CD14-positive monocyte (primary cell): ENCODE data around the gene INPP5A. TPM values are rescaled to one million over a fixed set of nuclear protein-coding genes. Genes with fewer than 3 reads are reported as not detected.
A peak's percentile ranks its signal among the peaks of the same experiment; 100 is the strongest.

Source experiments
- DNase-seq, 3 donors: peaks; one replicate each; pipeline ENCODE4 v3.0.0-alpha.2; 2011 to 2022
- H2AFZ ChIP-seq: 2 replicates; pipeline ENCODE4 v1.6.0; 2012; ENCODE audit warnings: mild to moderate bottlenecking, low read depth, low read length, inconsistent platforms; ENCODE audit not compliant: insufficient read depth, poor library complexity, severe bottlenecking
- H3K27ac ChIP-seq, 2 donors: 1 replicate in 1 of 2; 2 replicates in 1 of 2; pipeline ENCODE4 v1.5.1; 2012 to 2013; ENCODE audit warnings: low read length in 2 of 2, control low read depth in 1 of 2, inconsistent platforms in 1 of 2, low read depth in 1 of 2, mild to moderate bottlenecking in 1 of 2
- H3K27me3 ChIP-seq, 2 donors: one replicate each; pipeline versions ENCODE4 v1.6.0 to v1.6.1; 2011 to 2013; ENCODE audit warnings: low read length in 2 of 2; ENCODE audit not compliant: control insufficient read depth in 2 of 2, insufficient read depth in 2 of 2
- H3K36me3 ChIP-seq, 2 donors: replicated peaks in 1 of 2; 1 replicate in 1 of 2; 2 replicates in 1 of 2; pipeline versions ENCODE4 v1.5.1 to v1.6.1; 2012 to 2013; ENCODE audit warnings: low read length in 2 of 2, control low read depth in 1 of 2, inconsistent platforms in 1 of 2, mild to moderate bottlenecking in 1 of 2; ENCODE audit not compliant: insufficient read depth in 2 of 2, control insufficient read depth in 1 of 2
- H3K4me1 ChIP-seq, 2 donors: 1 replicate in 1 of 2; 2 replicates in 1 of 2; pipeline versions ENCODE4 v1.5.1 to v1.6.1; 2012 to 2013; ENCODE audit warnings: low read length in 2 of 2, control low read depth in 1 of 2, inconsistent platforms in 1 of 2, mild to moderate bottlenecking in 1 of 2, moderate library complexity in 1 of 2; ENCODE audit not compliant: insufficient read depth in 2 of 2, control insufficient read depth in 1 of 2
- H3K4me2 ChIP-seq: replicated peaks from 2 replicates; pipeline ENCODE3; 2012; ENCODE audit warnings: low read length, moderate library complexity, mild to moderate bottlenecking; ENCODE audit not compliant: poor library complexity, severe bottlenecking; ENCODE audit errors: extremely low read depth
- H3K4me3 ChIP-seq, 3 experiments: fragments of 200-600 bp in 1 of 3; sonication (generic) in 1 of 3; replicated peaks in 1 of 3; 1 replicate in 2 of 3; 2 replicates in 1 of 3; pipeline ENCODE4 v1.5.1; 2011 to 2013; ENCODE audit warnings: low read length in 3 of 3, mild to moderate bottlenecking in 3 of 3, control low read depth in 2 of 3, low read depth in 2 of 3, inconsistent platforms in 1 of 3, moderate library complexity in 1 of 3
- H3K79me2 ChIP-seq: 2 replicates; pipeline ENCODE4 v1.6.0; 2012; ENCODE audit warnings: mild to moderate bottlenecking, control low read depth, inconsistent platforms, low read length, moderate library complexity; ENCODE audit not compliant: insufficient read depth
- H3K9ac ChIP-seq: 2 replicates; pipeline ENCODE4 v1.6.0; 2017; ENCODE audit warnings: low read length, mild to moderate bottlenecking; ENCODE audit not compliant: insufficient read depth, poor library complexity, severe bottlenecking
- H3K9me3 ChIP-seq, 2 donors: replicated peaks in 1 of 2; 1 replicate in 1 of 2; 2 replicates in 1 of 2; pipeline versions ENCODE4 v1.5.1 to v1.6.1; 2012 to 2013; ENCODE audit warnings: low read length in 2 of 2, control low read depth in 1 of 2; ENCODE audit not compliant: control insufficient read depth in 1 of 2, insufficient read depth in 1 of 2
- H4K20me1 ChIP-seq: 2 replicates; pipeline ENCODE4 v1.6.0; 2012; ENCODE audit warnings: mild to moderate bottlenecking, low read length, control low read depth, moderate library complexity; ENCODE audit not compliant: insufficient read depth
- H3K27ac Mint-ChIP-seq, 7 donors: one replicate each; pipeline ENCODE4 v1.8.0; 2020; ENCODE audit warnings: mild to moderate bottlenecking in 7 of 7, mixed read lengths in 7 of 7, moderate library complexity in 6 of 7, inconsistent platforms in 2 of 7
- H3K27me3 Mint-ChIP-seq, 3 donors: one replicate each; pipeline ENCODE4 v1.8.0; 2021 to 2022; ENCODE audit warnings: low read depth in 3 of 3, mild to moderate bottlenecking in 3 of 3, mixed read lengths in 3 of 3, moderate library complexity in 3 of 3, inconsistent platforms in 1 of 3
- H3K36me3 Mint-ChIP-seq, 2 donors: one replicate each; pipeline ENCODE4 v1.8.0; 2020; ENCODE audit warnings: mixed read lengths in 2 of 2, inconsistent platforms in 1 of 2, mild to moderate bottlenecking in 1 of 2
- H3K4me1 Mint-ChIP-seq: one replicate; pipeline ENCODE4 v1.8.0; 2020; ENCODE audit warnings: mild to moderate bottlenecking, mixed read lengths
- H3K4me3 Mint-ChIP-seq, 2 donors: one replicate each; pipeline ENCODE4 v1.8.0; 2020; ENCODE audit warnings: mild to moderate bottlenecking in 2 of 2, mixed read lengths in 2 of 2, moderate library complexity in 1 of 2
- H3K9me3 Mint-ChIP-seq, 7 donors: one replicate each; pipeline ENCODE4 v1.8.0; 2020 to 2022; ENCODE audit warnings: mixed read lengths in 7 of 7, mild to moderate bottlenecking in 6 of 7, moderate library complexity in 6 of 7, inconsistent platforms in 2 of 7
- CTCF ChIP-seq: fragments of 200-600 bp; IDR thresholded peaks from one replicate; pipeline ENCODE4 v1.8.0; 2022; ENCODE audit warnings: antibody characterized with exemption, mild to moderate bottlenecking
- whole genome bisulfite sequencing: methylation state at CpG from one replicate; pipeline ENCODE4 v1.1.5; 2013; ENCODE audit warnings: missing lambda C conversion rate; ENCODE audit not compliant: insufficient coverage; 5-methylcytosine and 5-hydroxymethylcytosine counted together
- intact Hi-C, 2 donors: fragments of 100-400 bp; cut with micrococcal nuclease; formaldehyde crosslinking; loops; one replicate each; pipeline versions ENCODE4 v1.15.0 to v1.15.1; 2023
- polyA plus RNA-seq, 3 donors: library from polyadenylated mRNA; depleted of rRNA in 1 of 3; unstranded in 2 of 3; stranded (reverse) in 1 of 3; fragments of 300-500 nt in 2 of 3; fragments of >200 nt in 1 of 3; fragmentation: Illumina TruSeq in 2 of 3; gene quantifications; 1 replicate in 2 of 3; 2 replicates in 1 of 3; pipeline ENCODE4 v1.2.3, GENCODE V29; 2012 to 2021

Gene INPP5A
- polyA plus RNA-seq, 3 donors = 0.87 to 17.2 (median 2.9) TPM

DNA sequence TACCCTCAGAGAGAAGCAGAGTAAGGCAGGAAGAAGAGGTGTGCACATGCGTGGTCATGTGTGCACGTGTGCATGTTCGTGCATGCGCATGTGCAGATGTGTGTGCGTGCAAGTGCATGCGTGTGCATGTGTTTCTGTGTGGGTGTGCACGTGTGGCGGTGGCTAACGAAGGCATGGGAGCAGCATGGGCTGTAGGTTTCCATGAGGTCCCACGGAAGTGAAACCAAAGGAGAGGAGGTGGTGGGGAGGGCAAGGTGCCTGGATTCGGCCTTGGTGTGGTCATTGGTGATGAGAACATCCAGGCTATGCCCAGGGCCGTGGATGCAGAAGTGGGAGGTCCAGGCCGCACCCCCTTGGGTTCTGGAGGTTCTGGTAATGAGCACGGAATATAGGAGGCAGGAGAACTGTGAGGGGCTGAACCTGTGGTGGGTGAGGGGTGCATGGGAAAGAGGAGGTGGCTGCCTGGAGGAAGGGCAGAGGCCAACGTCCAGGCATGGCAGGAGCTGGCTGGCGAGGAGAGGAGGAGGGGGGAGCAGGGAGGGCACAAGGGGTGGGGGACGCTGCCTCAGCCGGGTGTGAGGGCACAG, 2.4 kb upstream of the INPP5A start:
- Histone ChIP-seq H4K20me1 (peaks cover 22% of the 10 kb centered on the region), H3K36me3 (no peaks in the 10 kb centered on the region), H3K79me2 (peaks cover 23% of the 10 kb centered on the region), H3K9ac (no peak overlapping the region), H3K27me3 (peaks cover 0 to 3% of the 10 kb centered on the region in 2 donors), H3K4me1 (peaks cover 28 to 38% of the 10 kb centered on the region in 2 donors), H3K27ac (no peak overlapping the region), H3K4me3 (no peak overlapping the region), H3K9me3 (peaks cover 0 to 5% of the 10 kb centered on the region in 2 donors), H2AFZ (no peak overlapping the region), H3K4me2 (no peak overlapping the region)
- Mint-ChIP-seq H3K27me3 (peaks cover 3 to 11% (median 9%) of the 10 kb centered on the region in 3 donors), H3K27ac (peak overlapping the region in 1 of 7 donors; percentile 52), H3K4me3 (peak overlapping the region in 1 of 2 donors; percentile 41), H3K9me3 (peaks cover 3 to 19% (median 10%) of the 10 kb centered on the region in 7 donors), H3K4me1 (peaks cover 34% of the 10 kb centered on the region), H3K36me3 (peaks cover 7 to 17% of the 10 kb centered on the region in 2 donors)
- TF ChIP-seq CTCF = no peak
- DNase-seq = no peak
- intact Hi-C loops = loop anchor here (5.0 to 10.0 kb wide), 9 partner anchors 37 to 230 kb away; partner anchors contain the start of genes LRRC27 (in 1 of the 2) and STK32C (in 1 of the 2)
- WGBS = 96% methylated on average over 14 of the region's 18 CpGs

DNA sequence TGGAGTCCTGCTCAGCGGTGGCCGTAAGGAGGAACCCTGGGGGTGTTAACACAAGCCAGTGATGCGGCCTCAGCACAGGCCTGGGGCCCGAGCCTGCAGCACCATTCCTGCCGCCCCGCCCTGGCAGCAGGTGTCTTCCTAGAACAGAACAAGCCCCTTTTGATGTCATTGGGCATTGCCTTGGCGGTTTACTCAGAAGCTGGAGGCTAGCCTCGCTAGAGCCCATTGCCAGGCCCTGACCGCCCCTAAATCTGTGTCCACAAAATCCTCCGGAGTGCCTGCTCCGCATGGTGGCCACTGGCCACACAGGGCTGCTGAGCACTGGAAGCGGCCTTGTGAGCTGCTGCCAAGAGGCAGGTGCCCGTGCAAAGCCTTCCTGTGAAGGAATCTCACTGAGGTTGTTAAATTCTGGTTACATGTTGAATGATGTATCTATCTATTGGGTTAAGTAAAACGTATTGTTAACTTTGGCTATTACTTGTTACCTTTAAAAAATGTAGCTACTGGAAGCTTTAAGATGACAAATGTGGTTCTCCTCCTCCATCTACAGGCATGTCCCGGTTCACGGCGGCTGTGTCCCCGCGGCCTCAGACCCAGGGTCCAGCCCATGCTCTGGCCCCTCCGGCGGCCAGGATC, 1.2 kb upstream of the INPP5A start:
- H3K79me2 ChIP-seq = peaks cover 35% of the 10 kb centered on the region
- peaks cover 39 to 50% of the 10 kb centered on the region in 2 donors for H3K4me1 ChIP-seq
- Mint-ChIP-seq H3K27ac (peak overlapping the region in 2 of 7 donors; percentile 30 to 46), H3K27me3 (peaks cover 3 to 10% (median 8%) of the 10 kb centered on the region in 3 donors), H3K4me3 (peak overlapping the region; percentile 62 to 72), H3K36me3 (peaks cover 10 to 29% of the 10 kb centered on the region in 2 donors), H3K4me1 (peaks cover 47% of the 10 kb centered on the region), H3K9me3 (peaks cover 0 to 11% (median 3%) of the 10 kb centered on the region in 7 donors)
- no peak for TF ChIP-seq CTCF
- DNase-seq = no peak
- H4K20me1 ChIP-seq = peaks cover 34% of the 10 kb centered on the region
- H3K4me2 ChIP-seq = peak overlapping the region; percentile 79
- peak overlapping the region in 1 of 2 donors; percentile 70 for H3K27ac ChIP-seq
- WGBS = 58% methylated on average over 19 of the region's 21 CpGs
- intact Hi-C loops = loop anchor here (5.0 to 10.0 kb wide), 9 partner anchors 36 to 232 kb away; partner anchors contain the start of genes LRRC27 (in 1 of the 2) and STK32C (in 1 of the 2)
- H3K36me3 ChIP-seq = no peaks in the 10 kb centered on the region
- peak overlapping the region; percentile 85 for H2AFZ ChIP-seq
- peak overlapping the region; percentile 70 for H3K9ac ChIP-seq
- H3K4me3 ChIP-seq = peak overlapping the region; percentile 20 to 74 (median 42)
- H3K9me3 ChIP-seq = peaks cover 0 to under 1% of the 10 kb centered on the region in 2 donors
- H3K27me3 ChIP-seq = no peaks in the 10 kb centered on the region
